Endothelial cell of umbilical vein (primary cell): ENCODE measurements around the gene SLC1A1.

Experiments used
- CTCF ChIP-seq, 2 donors: IDR thresholded peaks; 1 replicate in 1 of 2; 2 replicates in 1 of 2; pipeline ENCODE4 v1.5.1; 2011; ENCODE audit warnings: low read length in 2 of 2, mild to moderate bottlenecking in 2 of 2, moderate library complexity in 2 of 2, control low read depth in 1 of 2, inconsistent platforms in 1 of 2, low read depth in 1 of 2; ENCODE audit not compliant: insufficient read depth in 1 of 2; ENCODE audit errors: extremely low read depth in 1 of 2
- POLR2AphosphoS5 ChIP-seq: IDR thresholded peaks from 2 replicates; pipeline ENCODE4 v1.6.1; 2012; ENCODE audit warnings: low read depth, mild to moderate bottlenecking, control low read depth, low read length, moderate library complexity; ENCODE audit not compliant: insufficient read depth

- TF ChIP-seq POLR2AphosphoS5 (no peak), CTCF (IDR thresholded peaks at IDR 0.05; ENCODE audit: extremely low read depth in 1 of 2, insufficient read depth in 1 of 2, low read depth in 1 of 2, low read length in 2 of 2) (no peak)
Observed at GRCh38 chr9:4600368-4600767, 110.1 kb downstream of the SLC1A1 start.
